Uterus (tissue), 2 donors: Measurements from ENCODE around the gene ALDH1L1.

Experiments
- CTCF ChIP-seq, 4 experiments: fragments of 200-600 bp in 2 of 4; fragments of 450-650 bp in 2 of 4; sonication (generic) in 2 of 4; IDR thresholded peaks; one replicate each; pipeline ENCODE4 v1.5.1; 2016 to 2019; ENCODE audit warnings: antibody characterized with exemption in 4 of 4, mild to moderate bottlenecking in 2 of 4, moderate library complexity in 1 of 4
- POLR2A ChIP-seq, 2 donors: fragments of 450-650 bp; IDR thresholded peaks; one replicate each; pipeline ENCODE4 v1.6.1; 2016; ENCODE audit warnings: antibody characterized with exemption in 2 of 2, mild to moderate bottlenecking in 1 of 2, moderate library complexity in 1 of 2

GRCh38 chr3:126155280-126155640 lies 25.1 kb downstream of the ALDH1L1 start:
- no peak for TF ChIP-seq CTCF (IDR thresholded peaks at IDR 0.05)
- no peak for TF ChIP-seq POLR2A (IDR thresholded peaks at IDR 0.05)
